Gastroesophageal sphincter (tissue), 4 donors: ENCODE results near the gene ECSIT. TPM values are rescaled to one million over a fixed set of nuclear protein-coding genes. Genes with fewer than 3 reads are reported as not detected.

Experiments
- ATAC-seq: fragments of 150-250 bp; one replicate; pipeline ENCODE4 v1.9.1; 2016; ENCODE audit warnings: mild to moderate bottlenecking, moderate library complexity
- H3K27ac ChIP-seq, 4 donors: fragments of 200-600 bp; sonication (generic) in 3 of 4; 1 replicate in 3 of 4; 2 replicates in 1 of 4; pipeline ENCODE4 v1.5.1; 2016 to 2019
- H3K27me3 ChIP-seq: fragments of 200-600 bp; sonication (generic); one replicate; pipeline ENCODE4 v1.5.1; 2019
- H3K36me3 ChIP-seq, 2 donors: fragments of 200-600 bp; sonication (generic); one replicate each; pipeline ENCODE4 v1.5.1; 2019; ENCODE audit warnings: control low read depth in 1 of 2
- H3K4me1 ChIP-seq, 3 donors: fragments of 200-600 bp; sonication (generic); 1 replicate in 2 of 3; 2 replicates in 1 of 3; pipeline ENCODE4 v1.5.1; 2016 to 2019; ENCODE audit warnings: control low read depth in 2 of 3
- H3K4me3 ChIP-seq, 2 donors: fragments of 200-600 bp; sonication (generic); one replicate each; pipeline ENCODE4 v1.5.1; 2019; ENCODE audit warnings: mild to moderate bottlenecking in 1 of 2, moderate library complexity in 1 of 2
- H3K9me3 ChIP-seq, 3 donors: fragments of 200-600 bp; sonication (generic); one replicate each; pipeline ENCODE4 v1.5.1; 2017 to 2019; ENCODE audit warnings: control low read depth in 2 of 3
- EP300 ChIP-seq: sonication (generic); formaldehyde crosslinking; IDR thresholded peaks from one replicate; pipeline ENCODE4 v1.6.1; 2017; ENCODE audit warnings: antibody characterized with exemption, mild to moderate bottlenecking
- POLR2A ChIP-seq, 2 donors: fragments of 450-650 bp; IDR thresholded peaks; one replicate each; pipeline ENCODE4 v1.6.1; 2017; ENCODE audit warnings: antibody characterized with exemption in 2 of 2, mild to moderate bottlenecking in 2 of 2, moderate library complexity in 1 of 2
- POLR2AphosphoS5 ChIP-seq: sonication (generic); formaldehyde crosslinking; IDR thresholded peaks from one replicate; pipeline ENCODE4 v1.6.1; 2017; ENCODE audit warnings: antibody characterized with exemption
- WGBS, 2 donors: methylation state at CpG; one replicate each; pipeline ENCODE4 v1.1.5; 2018; ENCODE audit warnings: low coverage in 1 of 2; 5-methylcytosine and 5-hydroxymethylcytosine counted together
- total RNA-seq, 4 donors: library from RNA; depleted of rRNA; stranded (reverse); fragments of >200 nt; gene quantifications; one replicate each; pipeline ENCODE4 v1.1.0, GENCODE V29; 2016
- TF ChIP-seq, protein P1 (sequence below), 4 experiments: fragments of 200-600 bp in 2 of 4; fragments of 450-650 bp in 2 of 4; sonication (generic) in 1 of 4; IDR thresholded peaks; one replicate each; pipeline ENCODE4 v1.5.1; 2017 to 2019; ENCODE audit warnings: antibody characterized with exemption in 4 of 4, mild to moderate bottlenecking in 2 of 4, moderate library complexity in 2 of 4

The ECSIT gene
- total RNA-seq, 4 donors from 2014 or later, result 50.1 to 88.3 (median 65.2) TPM

DNA sequence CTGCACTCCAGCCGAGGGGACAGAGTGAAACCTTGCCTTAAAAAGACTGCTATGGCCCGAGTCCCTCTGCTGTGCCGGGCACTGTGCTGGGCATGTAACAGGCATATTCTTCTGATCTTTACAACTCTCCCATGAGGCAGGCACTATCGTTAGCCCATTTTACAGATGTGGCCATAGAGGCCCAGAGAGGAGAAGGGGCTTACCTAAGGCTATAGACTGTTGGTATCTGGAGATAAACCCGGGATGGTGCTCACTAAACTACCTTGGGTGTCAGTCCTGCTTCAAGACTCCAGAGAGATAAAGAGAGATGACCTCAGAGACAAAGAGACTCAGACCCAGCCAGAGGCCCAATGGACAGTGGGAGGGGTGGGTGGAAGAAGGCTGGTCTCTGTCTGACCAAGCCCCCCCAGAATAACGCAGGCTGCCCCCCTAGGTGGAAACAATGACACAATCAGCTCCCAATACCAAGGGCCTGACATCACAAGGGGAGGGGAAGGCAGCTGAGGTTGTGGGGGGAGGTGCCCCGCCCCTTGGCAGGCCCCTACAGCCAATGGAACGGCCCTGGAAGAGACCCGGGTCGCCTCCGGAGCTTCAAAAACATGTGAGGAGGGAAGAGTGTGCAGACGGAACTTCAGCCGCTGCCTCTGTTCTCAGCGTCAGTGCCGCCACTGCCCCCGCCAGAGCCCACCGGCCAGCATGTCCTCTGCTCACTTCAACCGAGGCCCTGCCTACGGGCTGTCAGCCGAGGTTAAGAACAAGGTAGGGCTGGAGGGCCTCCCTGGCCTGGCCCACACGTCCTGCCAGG, 9.5 kb upstream of the ECSIT start, which contains the start of gene CNN1:
Gene CNN1 (plus strand): TSS at position 620 of the 805 bp plus-strand sequence. CDS start 77 bp downstream, at position 697.
- 7 to 33% methylated on average over 4 to 8 of the region's 21 CpGs for WGBS, 2 donors

DNA sequence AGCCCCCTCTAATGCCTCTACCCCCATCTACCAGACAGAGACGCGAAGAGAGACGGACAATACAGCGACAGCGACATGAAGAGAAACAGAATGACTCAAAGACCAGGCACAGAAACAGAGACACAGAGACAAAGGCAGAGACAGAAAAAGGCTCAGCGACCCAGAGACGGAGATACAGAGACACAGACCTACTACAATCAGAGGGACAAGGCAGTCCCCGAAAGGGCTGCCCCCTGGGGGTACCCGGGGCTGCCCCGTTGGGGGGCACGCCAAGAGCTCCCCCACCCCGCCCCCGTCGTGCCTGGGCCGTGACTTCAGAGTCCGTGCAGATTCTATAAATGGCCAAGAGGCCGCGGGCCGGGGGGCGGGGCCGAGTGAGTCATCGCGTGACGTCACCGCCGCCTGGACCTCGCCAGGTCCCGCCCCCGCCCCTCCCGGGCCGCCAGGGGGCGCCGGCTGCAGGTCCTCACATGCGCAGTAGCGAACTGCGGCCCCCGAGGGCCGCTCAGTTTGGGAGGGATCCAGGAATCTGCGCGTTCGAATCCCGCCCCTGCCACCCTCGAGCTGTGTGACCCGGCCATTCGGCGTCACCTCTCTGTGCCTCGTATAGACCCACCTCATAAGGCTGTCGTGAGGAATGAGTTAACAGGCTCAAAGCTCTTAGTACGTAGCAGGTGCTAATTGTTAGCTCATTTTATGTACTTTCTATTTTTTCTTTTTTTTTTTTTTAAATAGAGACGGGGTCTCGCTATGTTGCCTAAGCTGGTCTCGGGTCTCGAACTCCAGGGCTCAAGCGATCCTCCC, 7.1 kb upstream of the ECSIT start:
- peak; percentile 84 for TF ChIP-seq POLR2AphosphoS5
- TF ChIP-seq EP300, result no peak
- TF ChIP-seq POLR2A (IDR thresholded peaks at IDR 0.05), result peak; percentile 58 to 72
- TF ChIP-seq, protein P1, sequence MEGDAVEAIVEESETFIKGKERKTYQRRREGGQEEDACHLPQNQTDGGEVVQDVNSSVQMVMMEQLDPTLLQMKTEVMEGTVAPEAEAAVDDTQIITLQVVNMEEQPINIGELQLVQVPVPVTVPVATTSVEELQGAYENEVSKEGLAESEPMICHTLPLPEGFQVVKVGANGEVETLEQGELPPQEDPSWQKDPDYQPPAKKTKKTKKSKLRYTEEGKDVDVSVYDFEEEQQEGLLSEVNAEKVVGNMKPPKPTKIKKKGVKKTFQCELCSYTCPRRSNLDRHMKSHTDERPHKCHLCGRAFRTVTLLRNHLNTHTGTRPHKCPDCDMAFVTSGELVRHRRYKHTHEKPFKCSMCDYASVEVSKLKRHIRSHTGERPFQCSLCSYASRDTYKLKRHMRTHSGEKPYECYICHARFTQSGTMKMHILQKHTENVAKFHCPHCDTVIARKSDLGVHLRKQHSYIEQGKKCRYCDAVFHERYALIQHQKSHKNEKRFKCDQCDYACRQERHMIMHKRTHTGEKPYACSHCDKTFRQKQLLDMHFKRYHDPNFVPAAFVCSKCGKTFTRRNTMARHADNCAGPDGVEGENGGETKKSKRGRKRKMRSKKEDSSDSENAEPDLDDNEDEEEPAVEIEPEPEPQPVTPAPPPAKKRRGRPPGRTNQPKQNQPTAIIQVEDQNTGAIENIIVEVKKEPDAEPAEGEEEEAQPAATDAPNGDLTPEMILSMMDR (IDR thresholded peaks at IDR 0.05), result peak in 3 of 4 experiments; percentile 92 to 95 (median 94)
- WGBS, 2 donors, result 18 to 33% methylated on average over 12 to 16 of the region's 54 CpGs
- Histone ChIP-seq H3K27me3 (peaks cover 8% of the 10 kb centered on the region), H3K27ac (peak overlapping the region; percentile 95 to 98 (median 98)), H3K4me1 (peaks cover 0 to 56% (median 3%) of the 10 kb centered on the region in 3 donors), H3K36me3 (peaks cover 0 to under 1% of the 10 kb centered on the region in 2 donors), H3K9me3 (no peaks in the 10 kb centered on the region), H3K4me3 (peak overlapping the region; percentile 35 to 51)
- ATAC-seq, result peak; percentile 79

More for the DNA sequence above, 9.5 kb upstream of the ECSIT start, which contains the start of gene CNN1:
- TF ChIP-seq POLR2A (IDR thresholded peaks at IDR 0.05), result peak; percentile 98
- no peak for TF ChIP-seq EP300
- peak; percentile 99 for TF ChIP-seq POLR2AphosphoS5
- TF ChIP-seq, protein P1 (IDR thresholded peaks at IDR 0.05), result no peak
- Histone ChIP-seq H3K4me3 (peak within 1 kb of the TSS; percentile 65 to 68), H3K36me3 (peaks cover 0 to 20% of the 10 kb centered on the region in 2 donors), H3K9me3 (no peaks in the 10 kb centered on the region), H3K27me3 (peaks cover 8% of the 10 kb centered on the region), H3K27ac (peak within 1 kb of the TSS; percentile 94 to 98 (median 96)), H3K4me1 (peaks cover 0 to 80% (median 6%) of the 10 kb centered on the region in 3 donors)
- ATAC-seq, result peak; percentile 80

DNA sequence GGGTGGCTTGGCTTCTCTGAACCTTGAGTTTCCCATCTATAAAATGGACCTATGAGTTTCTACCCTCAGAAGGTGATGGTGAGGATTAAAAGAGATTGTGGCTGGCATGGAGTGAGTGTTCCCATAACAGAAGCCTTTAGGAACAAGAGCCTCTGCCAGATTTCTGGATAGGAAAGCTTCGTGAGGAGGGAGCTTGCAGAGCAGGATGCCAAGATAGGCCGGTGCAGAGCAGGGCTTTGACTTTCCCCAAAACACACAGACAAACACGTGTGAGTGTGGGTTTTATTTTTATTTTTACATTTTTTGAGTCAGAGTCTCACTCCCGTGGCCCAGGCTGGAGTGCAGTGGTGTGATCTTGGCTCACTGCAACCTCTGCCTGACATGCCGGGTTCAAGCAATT, 6.0 kb upstream of the ECSIT start:
- Histone ChIP-seq H3K9me3 (no peaks in the 10 kb centered on the region), H3K27me3 (peaks cover 7% of the 10 kb centered on the region), H3K4me1 (peaks cover 0 to 57% (median 8%) of the 10 kb centered on the region in 3 donors), H3K27ac (peak overlapping the region; percentile 95 to 98 (median 98)), H3K36me3 (no peaks in the 10 kb centered on the region), H3K4me3 (no peak overlapping the region)
- 0 to 24% methylated on average over 2 to 5 of the region's 5 CpGs for WGBS, 2 donors
- ATAC-seq, result no peak
- TF ChIP-seq POLR2A (IDR thresholded peaks at IDR 0.05) (no peak), EP300 (no peak), POLR2AphosphoS5 (no peak)
- TF ChIP-seq, protein P1 (IDR thresholded peaks at IDR 0.05), result no peak

DNA sequence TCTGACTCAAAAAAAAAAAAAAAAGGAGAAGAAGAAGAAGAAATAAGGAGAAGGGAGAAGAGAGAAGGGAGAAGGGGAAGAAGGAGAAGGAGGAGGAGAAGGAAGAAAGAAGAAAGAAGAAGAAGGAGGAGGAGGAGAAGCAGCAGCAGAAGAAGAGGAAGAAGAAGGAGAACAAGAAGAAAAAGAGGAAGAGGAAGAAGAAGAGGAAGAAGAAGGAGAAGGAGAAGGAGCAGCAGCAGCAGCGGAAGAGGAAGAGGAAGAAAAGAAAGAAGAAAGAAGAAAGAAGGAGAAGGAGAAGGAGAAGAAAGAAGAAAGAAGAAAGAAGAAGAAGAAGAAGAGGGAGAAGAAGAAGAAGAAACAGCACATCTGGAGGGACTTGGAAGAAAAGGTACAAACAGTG, 5.6 kb upstream of the ECSIT start:
- 92% methylated on average over 1 of the region's 1 CpG; no CpG with 5 or more reads in 1 of the 2 donors for WGBS, 2 donors
- Histone ChIP-seq H3K4me3 (no peak overlapping the region), H3K36me3 (no peaks in the 10 kb centered on the region), H3K9me3 (no peaks in the 10 kb centered on the region), H3K4me1 (peaks cover 0 to 57% (median 8%) of the 10 kb centered on the region in 3 donors), H3K27ac (peak overlapping the region in 3 of 4 donors; percentile 95 to 98 (median 97)), H3K27me3 (peaks cover 3% of the 10 kb centered on the region)
- ATAC-seq, result no peak
- TF ChIP-seq POLR2AphosphoS5, result no peak
- TF ChIP-seq, protein P1 (IDR thresholded peaks at IDR 0.05), result no peak
